GM12878 (cell line): ENCODE results near the gene SLAIN2. TPM values are rescaled to one million over a fixed set of nuclear protein-coding genes. Genes with fewer than 3 reads are reported as not detected.
A peak's percentile ranks its signal among the peaks of the same experiment; 100 is the strongest.
"Not testable (repeated sequence)": the region's sequence is repeated elsewhere in the genome, so short reads cannot be mapped to it uniquely, and the experiment has no call there.

Experiments used
- ATAC-seq: fragments of 200-7000 bp; cut with Tn5 transposase; 3 replicates; pipeline ENCODE4 v1.9.1; 2020; ENCODE audit warnings: mild to moderate bottlenecking, moderate library complexity
- BruUV-seq: library from RNA; stranded (reverse); fragments of 400-500 nt; replicated peaks from 2 replicates; lab custom pipeline; 2021; lab: Mats Ljungman, UMichigan
- CTCF ChIA-PET: fragments of 300-600 bp; sonication (Branson Sonifier 250); formaldehyde crosslinking; extraction: SDS; loops from one replicate; lab custom pipeline; 2021; ENCODE audit warnings: inconsistent platforms; lab: Yijun Ruan, JAX
- POLR2A ChIA-PET: fragments of 350-600 bp; formaldehyde crosslinking; extraction: SDS; loops from one replicate; lab custom pipeline; 2021; ENCODE audit warnings: inconsistent platforms; lab: Charles Lee
- RAD21 ChIA-PET: fragments of 300-600 bp; sonication (Branson Sonifier 250); formaldehyde crosslinking; loops from one replicate; lab custom pipeline; 2023; ENCODE audit warnings: antibody characterized with exemption; ENCODE audit not compliant: unreplicated experiment; lab: Charles Lee
- SMC1A ChIA-PET: fragments of 300-600 bp; sonication (Branson Sonifier 250); formaldehyde crosslinking; loops from one replicate; lab custom pipeline; 2023; ENCODE audit not compliant: unreplicated experiment, uncharacterized antibody; lab: Charles Lee
- DNase-seq: peaks from one replicate; pipeline ENCODE4 v3.0.0-alpha.2; 2011; ENCODE audit warnings: low read depth, low spot score
- FAIRE-seq: peaks from 3 replicates; lab custom pipeline; 2011; peaks lifted over from hg19 to GRCh38; lab: Jason Lieb, UNC
- H2AFZ ChIP-seq: 2 replicates; pipeline ENCODE4 v1.6.0; 2011; ENCODE audit warnings: low read depth, low read length, control low read depth; ENCODE audit not compliant: control insufficient read depth
- H3K27ac ChIP-seq: 2 replicates; pipeline ENCODE4 v1.5.1; 2011; ENCODE audit warnings: control low read depth; ENCODE audit not compliant: control insufficient read depth, insufficient read depth
- H3K27me3 ChIP-seq, 2 experiments: replicated peaks in 1 of 2; 2 replicates each; pipeline versions ENCODE4 v1.6.0 to v1.6.1; 2011; ENCODE audit warnings: low read length in 1 of 2; ENCODE audit not compliant: control insufficient read depth in 2 of 2, insufficient read depth in 2 of 2
- H3K36me3 ChIP-seq, 2 experiments: 2 replicates each; pipeline ENCODE4 v1.5.1; 2011; ENCODE audit warnings: low read length in 1 of 2; ENCODE audit not compliant: control insufficient read depth in 2 of 2, insufficient read depth in 2 of 2
- H3K4me1 ChIP-seq: 2 replicates; pipeline ENCODE4 v1.6.1; 2011; ENCODE audit warnings: mild to moderate bottlenecking, low read length, moderate library complexity, mixed read lengths; ENCODE audit not compliant: control insufficient read depth, insufficient read depth
- H3K4me2 ChIP-seq: 2 replicates; pipeline ENCODE4 v1.6.0; 2011; ENCODE audit warnings: control low read depth; ENCODE audit not compliant: control insufficient read depth, insufficient read depth
- H3K4me3 ChIP-seq: fragments of 200-600 bp; sonication (generic); 2 replicates; pipeline ENCODE4 v1.5.1; 2016
- H3K79me2 ChIP-seq: 2 replicates; pipeline ENCODE4 v1.6.0; 2011; ENCODE audit warnings: low read length; ENCODE audit not compliant: control insufficient read depth, insufficient read depth
- H3K9ac ChIP-seq: 2 replicates; pipeline ENCODE4 v1.8.0; 2011; ENCODE audit warnings: low read length, control low read depth, mixed read lengths; ENCODE audit not compliant: control insufficient read depth, insufficient read depth
- H3K9me3 ChIP-seq: replicated peaks from 3 replicates; pipeline ENCODE4 v1.5.1; 2011; ENCODE audit warnings: mild to moderate bottlenecking, low read length; ENCODE audit not compliant: control insufficient read depth, insufficient read depth
- H4K20me1 ChIP-seq: 2 replicates; pipeline ENCODE4 v1.6.0; 2011; ENCODE audit not compliant: control insufficient read depth, insufficient read depth
- CBX5 ChIP-seq: sonication (generic); IDR thresholded peaks from 2 replicates; pipeline ENCODE4 v1.6.1; 2016; ENCODE audit warnings: low read depth, moderate library complexity, mild to moderate bottlenecking, inconsistent platforms
- CHD4 ChIP-seq: fragments of 200-600 bp; sonication (generic); IDR thresholded peaks from 2 replicates; pipeline ENCODE4 v1.6.1; 2016; ENCODE audit warnings: mild to moderate bottlenecking
- JUND ChIP-seq: IDR thresholded peaks from 2 replicates; pipeline ENCODE4 v1.6.1; 2012; ENCODE audit warnings: low read depth, mild to moderate bottlenecking, low read length, improper control_type of control experiment, moderate library complexity
- NKRF ChIP-seq: fragments of 450-650 bp; conservative IDR thresholded peaks from 2 replicates; pipeline ENCODE4 v1.6.1; 2017; ENCODE audit warnings: mild to moderate bottlenecking, moderate library complexity
- POLR2A ChIP-seq: IDR thresholded peaks from 2 replicates; pipeline ENCODE4 v1.6.1; 2011; ENCODE audit warnings: low read depth, mild to moderate bottlenecking, low read length
- POU2F2 ChIP-seq: IDR thresholded peaks from 3 replicates; pipeline ENCODE4 v1.6.1; 2011; ENCODE audit warnings: low read depth, mild to moderate bottlenecking, low read length, borderline replicate concordance
- RAD51 ChIP-seq: fragments of 450-650 bp; IDR thresholded peaks from 2 replicates; pipeline ENCODE4 v1.6.1; 2016; ENCODE audit warnings: moderate library complexity, mild to moderate bottlenecking, inconsistent platforms
- TCF3 ChIP-seq: IDR thresholded peaks from 2 replicates; pipeline ENCODE4 v1.6.1; 2012; ENCODE audit warnings: low read depth, mild to moderate bottlenecking, low read length, borderline replicate concordance; ENCODE audit not compliant: insufficient read depth
- WRNIP1 ChIP-seq: IDR thresholded peaks from 2 replicates; pipeline ENCODE4 v1.6.1; 2011; ENCODE audit warnings: low read depth, low read length, improper control_type of control experiment, borderline replicate concordance
- WGBS: methylation state at CpG from one replicate; pipeline ENCODE4 v1.1.6; 2016; ENCODE audit warnings: low lambda C conversion rate; ENCODE audit not compliant: insufficient replicate concordance, insufficient coverage; ENCODE audit errors: missing lambda C conversion rate; 5-methylcytosine and 5-hydroxymethylcytosine counted together
- in situ Hi-C: fragments of 300-500 bp; cut with MboI; formaldehyde crosslinking; loops from 9 replicates; pipeline ENCODE4 v1.14.3; 2018; ENCODE audit warnings: mixed read lengths
- intact Hi-C: fragments of 100-400 bp; cut with micrococcal nuclease; formaldehyde crosslinking; loops from one replicate; pipeline ENCODE4 v1.14.2; 2022; ENCODE audit not compliant: unreplicated experiment
- polyA plus RNA-seq, 11 experiments: library from polyadenylated mRNA; depleted of rRNA in 4 of 11; unstranded in 6 of 11; stranded (reverse) in 5 of 11; fragments of >200 nt; fragmentation: Nextera tagmentation in 4 of 11; fragmentation: Illumina TruSeq in 1 of 11; extraction: Ambion mirVana in 4 of 11; extraction: Trizol in 1 of 11; gene quantifications; 1 replicate in 1 of 11; 2 replicates in 10 of 11; pipeline versions ENCODE4 v1.2.1 to v1.2.3, GENCODE V29; 2011 to 2016; ENCODE audit warnings: inconsistent platforms in 2 of 11, missing spikeins in 2 of 11, low read depth in 1 of 11
- total RNA-seq, 4 experiments: library from RNA; depleted of rRNA in 3 of 4; stranded (reverse); fragments of >200 nt in 3 of 4; fragmentation: Illumina TruSeq in 1 of 4; extraction: Trizol in 1 of 4; gene quantifications; 2 replicates each; pipeline versions ENCODE4 v1.2.1 to v1.2.3, GENCODE V29; 2013 to 2021
- TF ChIP-seq, protein P1 (sequence below), 3 experiments: IDR thresholded peaks in 2 of 3; conservative IDR thresholded peaks in 1 of 3; 2 replicates each; pipeline ENCODE4 v1.5.1; 2011; ENCODE audit warnings: low read depth in 3 of 3, low read length in 3 of 3, mild to moderate bottlenecking in 3 of 3, control low read depth in 2 of 3, moderate library complexity in 2 of 3, inconsistent platforms in 1 of 3, mixed read lengths in 1 of 3; ENCODE audit not compliant: control insufficient read depth in 2 of 3, insufficient read depth in 1 of 3; ENCODE audit errors: extremely low read depth in 1 of 3

SLAIN2 gene
- total and polyA plus RNA-seq, 10 of the 15 experiments (the other 5 are each of a cell fraction or from before 2014, with no cell fraction given) = 4.3 to 96.6 (median 25.4) TPM

- BruUV-seq = not testable (repeated sequence)
Measured at GRCh38 chr4:48440914-48441313, 99.6 kb downstream of the SLAIN2 start.

GRCh38 chr4:48445704-48446103, 104.4 kb downstream of the SLAIN2 start:
- SMC1A ChIA-PET = interaction anchor here (0.6 to 1.3 kb wide), 5 partner anchors 11 to 519 kb away, joined by 3 to 4 read pairs (median 3); no protein-coding TSS in a partner anchor
- WGBS = 11% methylated on average over 3 of the region's 3 CpGs
- H3K4me1 ChIP-seq = no peaks in the 10 kb centered on the region
- peaks cover 1% of the 10 kb centered on the region; the same call in 1 of the 3 replicates for H3K9me3 ChIP-seq
- H3K36me3 ChIP-seq = no peaks in the 10 kb centered on the region
- H3K27ac ChIP-seq = no peak overlapping the region
- H3K27me3 ChIP-seq = no peaks in the 10 kb centered on the region
- H4K20me1 ChIP-seq = no peaks in the 10 kb centered on the region
- no peak overlapping the region for H3K4me3 ChIP-seq
- CTCF ChIA-PET = interaction anchor here (0.7 to 2.7 kb wide), 13 partner anchors 11 to 519 kb away, joined by 3 to 18 read pairs (median 4); no protein-coding TSS in a partner anchor
- POLR2A ChIA-PET = no interaction called here
- no TSS peak for BruUV-seq
- no peak for DNase-seq
- FAIRE-seq = no peak
- intact Hi-C loops = loop anchor here (2.0 to 5.0 kb wide), 3 partner anchors 52 to 517 kb away; no protein-coding TSS in a partner anchor
- no peak overlapping the region for H3K4me2 ChIP-seq
- H2AFZ ChIP-seq = no peak overlapping the region
- no peak overlapping the region for H3K9ac ChIP-seq
- RAD21 ChIA-PET = interaction anchor here (1.0 to 1.3 kb wide), 2 partner anchors 515 to 517 kb away, joined by 3 to 4 read pairs; no protein-coding TSS in a partner anchor
- peak; percentile 49; the same call in 1 of the 3 replicates for ATAC-seq
- in situ Hi-C loops = no loop called here
- no peaks in the 10 kb centered on the region for H3K79me2 ChIP-seq
- TF ChIP-seq JUND (no peak), RAD51 (no peak), POLR2A (no peak), NKRF (no peak), CBX5 (no peak), CHD4 (no peak), POU2F2 (no peak), WRNIP1 (no peak), TCF3 (no peak)
- TF ChIP-seq, protein P1, sequence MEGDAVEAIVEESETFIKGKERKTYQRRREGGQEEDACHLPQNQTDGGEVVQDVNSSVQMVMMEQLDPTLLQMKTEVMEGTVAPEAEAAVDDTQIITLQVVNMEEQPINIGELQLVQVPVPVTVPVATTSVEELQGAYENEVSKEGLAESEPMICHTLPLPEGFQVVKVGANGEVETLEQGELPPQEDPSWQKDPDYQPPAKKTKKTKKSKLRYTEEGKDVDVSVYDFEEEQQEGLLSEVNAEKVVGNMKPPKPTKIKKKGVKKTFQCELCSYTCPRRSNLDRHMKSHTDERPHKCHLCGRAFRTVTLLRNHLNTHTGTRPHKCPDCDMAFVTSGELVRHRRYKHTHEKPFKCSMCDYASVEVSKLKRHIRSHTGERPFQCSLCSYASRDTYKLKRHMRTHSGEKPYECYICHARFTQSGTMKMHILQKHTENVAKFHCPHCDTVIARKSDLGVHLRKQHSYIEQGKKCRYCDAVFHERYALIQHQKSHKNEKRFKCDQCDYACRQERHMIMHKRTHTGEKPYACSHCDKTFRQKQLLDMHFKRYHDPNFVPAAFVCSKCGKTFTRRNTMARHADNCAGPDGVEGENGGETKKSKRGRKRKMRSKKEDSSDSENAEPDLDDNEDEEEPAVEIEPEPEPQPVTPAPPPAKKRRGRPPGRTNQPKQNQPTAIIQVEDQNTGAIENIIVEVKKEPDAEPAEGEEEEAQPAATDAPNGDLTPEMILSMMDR (IDR thresholded peaks at IDR 0.05 in 2 of 3, conservative IDR thresholded peaks at IDR 0.05 in 1 of 3; ENCODE audit: control insufficient read depth in 2 of 3, extremely low read depth in 1 of 3, insufficient read depth in 1 of 3, low read depth in 3 of 3, low read length in 3 of 3) = peak in 1 of 3 experiments; percentile 31; a peak in 2 of 6 replicates

More at GRCh38 chr4:48440914-48441313, 99.6 kb downstream of the SLAIN2 start:
- SMC1A ChIA-PET = interaction anchor here (1.5 kb wide), 1 partner anchor 408 kb away, joined by 3 read pairs; no protein-coding TSS in a partner anchor
- ATAC-seq, H3K27me3 ChIP-seq, POLR2A ChIA-PET, DNase-seq, in situ Hi-C loops, H3K9me3 ChIP-seq, H3K4me2 ChIP-seq, H2AFZ ChIP-seq, H3K9ac ChIP-seq, intact Hi-C loops, H3K27ac ChIP-seq, H4K20me1 ChIP-seq, H3K4me1 ChIP-seq, H3K4me3 ChIP-seq, FAIRE-seq, H3K79me2 ChIP-seq, H3K36me3 ChIP-seq: not testable (repeated sequence)
- CTCF ChIA-PET = interaction anchor here (0.8 kb wide), 1 partner anchor 84 kb away, joined by 3 read pairs; no protein-coding TSS in a partner anchor
- WGBS = 39% methylated on average over 5 of the region's 5 CpGs
- RAD21 ChIA-PET = interaction anchor here (1.0 kb wide), 1 partner anchor 521 kb away, joined by 4 read pairs; no protein-coding TSS in a partner anchor
